Activated naive CD8-positive, alpha-beta T cell treated with anti-CD3 and anti-CD28 coated beads, Interleukin-2, amount 50 U/mL, for 16 hours (primary cell): ENCODE measurements around the gene FBXL17.
"Not testable (repeated sequence)": the region's sequence is repeated elsewhere in the genome, so short reads cannot be mapped to it uniquely, and the experiment has no call there.

Source experiments
- DNase-seq: peaks from one replicate; pipeline ENCODE4 v3.0.0-alpha.2; 2020; ENCODE audit warnings: low read depth, low spot score

Gene FBXL17

GRCh38 chr5:108311682-108312081 is 70.2 kb downstream of the FBXL17 start:
- DNase-seq, result no peak

DNA sequence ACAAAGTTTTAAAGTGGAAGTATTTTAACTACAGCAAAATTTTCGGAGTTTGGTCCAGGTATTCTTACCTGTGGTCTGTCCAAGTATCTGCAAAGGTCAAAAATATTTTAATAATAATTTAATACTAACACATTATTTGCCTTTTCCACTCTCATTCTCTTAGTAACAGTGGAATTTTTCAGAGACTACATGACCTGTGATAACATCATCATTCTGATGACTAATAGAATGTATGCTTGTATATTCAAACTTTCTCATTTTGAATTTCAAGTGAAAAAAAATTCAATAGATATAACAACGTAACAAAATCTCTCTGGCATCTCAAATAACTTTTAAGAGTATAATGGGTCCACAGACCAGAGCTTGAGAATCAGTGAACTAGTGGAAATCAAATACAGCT is 78.3 kb downstream of the FBXL17 start:
- DNase-seq, result no peak

- DNase-seq, result no peak
Observed at GRCh38 chr5:108303086-108303485, 78.8 kb downstream of the FBXL17 start.

DNA sequence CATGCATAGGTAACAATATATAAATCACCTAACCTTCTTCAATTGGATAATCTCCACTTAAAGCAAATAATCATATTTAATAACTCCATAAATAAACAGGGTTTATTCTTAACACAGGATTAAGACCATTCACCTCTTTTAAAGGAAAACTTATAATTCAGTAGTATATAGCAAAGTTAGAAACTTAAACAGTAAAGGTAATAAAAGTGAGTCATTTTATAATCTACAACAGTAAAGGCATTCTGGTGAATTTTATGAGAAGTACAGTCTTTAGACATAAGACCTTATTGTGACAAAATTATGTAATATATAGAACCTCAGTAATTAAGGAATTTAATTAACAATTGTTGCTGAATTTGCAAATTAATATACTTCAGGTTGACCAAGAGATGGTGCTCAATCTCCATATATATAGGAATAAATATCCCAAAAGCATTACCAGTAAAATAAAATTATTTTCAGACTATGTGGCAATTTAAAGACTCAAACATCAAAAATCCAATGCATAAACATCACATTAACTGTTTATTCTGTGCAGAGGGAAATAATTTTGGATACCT is 84.8 kb downstream of the FBXL17 start:
- DNase-seq, result no peak

DNA sequence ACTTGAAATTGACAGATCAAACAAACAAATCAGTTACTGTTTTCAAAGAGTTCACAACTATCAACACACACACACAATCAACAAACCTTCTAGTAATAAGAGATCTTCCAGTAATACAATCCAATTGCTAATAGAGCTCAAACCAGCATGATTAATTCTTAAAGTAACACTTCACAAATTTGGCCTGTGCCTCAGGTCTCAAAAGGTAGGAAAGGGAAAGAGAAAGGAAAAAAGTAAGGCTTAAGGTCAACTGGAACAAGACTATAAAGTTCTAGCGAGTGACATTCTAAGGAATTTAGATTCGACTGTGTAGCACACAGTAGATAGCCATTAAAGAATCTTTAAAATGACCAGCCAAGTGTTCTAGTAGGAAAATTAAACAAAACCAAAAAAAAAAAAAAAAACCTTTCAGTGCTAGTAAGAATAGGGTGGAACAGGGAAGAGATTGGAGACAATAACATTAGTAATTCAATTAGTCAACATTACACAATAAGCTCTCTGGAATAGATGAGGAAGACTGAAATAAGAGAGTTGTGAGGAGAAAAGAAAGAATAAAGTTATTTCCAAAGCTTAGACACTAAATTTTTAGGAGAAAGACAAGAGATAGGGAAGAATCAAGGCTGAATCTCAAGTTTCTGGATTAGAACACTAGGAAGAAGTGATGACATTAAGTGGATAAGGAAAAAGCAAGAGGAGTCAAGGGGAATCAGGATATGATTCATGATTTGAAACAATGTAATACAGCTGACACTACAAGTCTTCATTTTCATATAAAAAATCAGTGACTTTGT is 86.1 kb downstream of the FBXL17 start:
- DNase-seq, result no peak

GRCh38 chr5:108280960-108281569 is 100.8 kb downstream of the FBXL17 start:
- no peak for DNase-seq

- no peak for DNase-seq
Observed at GRCh38 chr5:108280248-108280647, 101.7 kb downstream of the FBXL17 start.

- DNase-seq, result no peak
Observed at GRCh38 chr5:108278285-108279240, 103.3 kb downstream of the FBXL17 start.

DNA sequence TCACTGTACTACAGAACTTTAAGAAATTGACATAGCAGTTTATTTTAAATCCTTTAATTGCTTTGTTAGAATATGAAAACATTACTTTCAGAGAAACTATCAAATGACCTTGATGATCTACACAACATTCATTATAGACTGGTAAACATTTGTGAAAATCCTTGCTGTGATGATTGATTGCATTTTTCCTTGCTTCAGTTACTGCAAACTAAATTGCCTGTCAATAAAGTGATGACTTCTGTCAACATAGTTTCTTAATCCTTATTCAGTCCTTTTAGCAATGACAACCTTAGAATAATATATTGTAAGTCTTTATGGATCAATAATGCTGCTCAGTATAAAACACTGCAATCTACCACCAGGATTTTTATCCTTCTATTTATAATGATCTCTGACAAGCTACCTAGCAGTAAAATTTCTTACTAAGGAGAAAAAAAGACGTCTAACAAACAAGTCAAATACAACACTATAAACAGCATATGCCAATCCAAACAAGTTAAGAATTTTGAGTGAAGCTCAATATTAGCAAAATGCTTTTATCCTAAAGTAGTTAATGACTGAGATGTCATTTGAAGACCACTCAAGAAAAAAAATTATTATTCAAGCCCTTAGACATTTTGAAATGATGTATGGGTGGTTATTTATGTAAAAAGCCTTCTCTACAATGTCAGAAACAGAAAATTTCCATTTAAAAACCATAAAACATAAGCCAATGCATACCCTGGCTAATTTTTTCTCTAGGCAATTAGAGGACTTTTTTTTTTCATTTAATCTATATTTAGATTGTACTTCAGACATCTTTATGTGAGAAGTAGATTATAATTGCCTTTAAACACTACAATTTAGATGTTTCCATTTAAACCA is 105.5 kb downstream of the FBXL17 start:
- DNase-seq, result no peak

GRCh38 chr5:108274080-108274479 is 107.8 kb downstream of the FBXL17 start:
- not testable (repeated sequence) for DNase-seq

GRCh38 chr5:108271127-108271526 is 110.8 kb downstream of the FBXL17 start:
- no peak for DNase-seq

GRCh38 chr5:108266242-108266641 is 115.7 kb downstream of the FBXL17 start:
- DNase-seq, result no peak

GRCh38 chr5:108264533-108264932 is 117.4 kb downstream of the FBXL17 start:
- DNase-seq, result no peak

DNA sequence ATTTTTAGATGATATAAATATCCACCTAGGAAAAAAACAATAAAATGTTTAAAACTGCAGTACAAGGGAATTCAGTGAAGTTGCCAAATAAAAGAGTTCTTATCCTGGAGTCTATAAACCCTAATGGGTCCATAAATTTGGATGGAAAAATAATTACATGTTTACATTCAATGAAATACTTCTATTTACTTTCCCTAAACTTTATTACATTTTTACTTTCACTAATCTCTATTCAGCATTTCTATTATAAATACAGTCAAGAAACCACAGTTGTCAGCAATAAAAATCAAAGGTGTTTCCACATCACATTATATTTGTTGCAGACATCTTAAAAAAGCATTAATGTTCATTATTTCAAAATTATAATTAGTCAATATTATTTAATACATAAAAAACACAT is 118.6 kb downstream of the FBXL17 start:
- no peak for DNase-seq

DNA sequence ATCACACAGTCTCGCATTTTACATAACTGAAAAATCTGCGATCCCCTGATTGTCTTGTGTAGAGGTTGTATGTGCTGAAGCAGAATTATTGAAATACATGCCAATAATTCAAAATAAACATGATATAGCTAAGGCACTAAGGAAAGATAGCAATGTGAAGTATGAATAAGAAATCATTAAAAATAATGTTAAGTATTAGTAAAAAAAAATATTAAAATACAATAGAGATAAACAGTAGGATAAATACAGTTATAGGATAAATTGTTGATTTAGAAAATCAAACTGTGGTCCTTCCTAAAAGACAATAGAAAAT is 121.1 kb downstream of the FBXL17 start:
- DNase-seq, result no peak

DNA sequence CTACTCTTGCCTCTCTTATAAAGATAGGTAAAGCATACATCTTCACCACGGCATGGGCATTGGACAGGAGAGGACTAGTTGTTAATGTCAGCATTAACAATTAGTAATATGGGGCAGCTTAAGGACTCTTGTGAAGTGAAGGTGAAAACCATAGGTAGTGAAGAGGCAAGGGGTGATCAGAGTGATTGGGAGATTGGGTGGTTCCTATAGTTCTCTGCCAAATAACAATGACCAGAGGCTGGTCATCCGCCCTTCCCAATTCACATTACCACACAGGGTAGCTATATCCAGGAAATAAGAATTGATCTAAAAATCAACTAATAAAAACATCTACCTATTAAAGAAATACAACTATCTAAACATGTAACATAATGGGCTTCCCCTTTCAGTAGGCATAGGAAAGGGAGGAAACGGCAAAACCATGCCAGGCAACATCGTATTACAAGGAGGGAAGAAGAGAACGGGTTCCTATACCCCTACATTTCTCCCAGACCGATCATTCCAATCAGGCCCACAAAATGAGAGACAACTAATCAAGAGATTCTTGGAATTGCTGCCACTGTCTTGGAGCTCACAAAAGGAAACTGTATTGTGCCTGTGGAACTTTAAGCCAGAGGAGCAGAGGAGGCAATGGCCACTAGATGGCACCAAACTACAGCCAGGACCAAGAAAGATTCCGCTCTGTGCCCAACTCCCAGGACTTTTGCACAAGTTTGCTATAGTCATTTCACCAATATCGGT is 121.6 kb downstream of the FBXL17 start:
- DNase-seq, result peak; percentile 29

DNA sequence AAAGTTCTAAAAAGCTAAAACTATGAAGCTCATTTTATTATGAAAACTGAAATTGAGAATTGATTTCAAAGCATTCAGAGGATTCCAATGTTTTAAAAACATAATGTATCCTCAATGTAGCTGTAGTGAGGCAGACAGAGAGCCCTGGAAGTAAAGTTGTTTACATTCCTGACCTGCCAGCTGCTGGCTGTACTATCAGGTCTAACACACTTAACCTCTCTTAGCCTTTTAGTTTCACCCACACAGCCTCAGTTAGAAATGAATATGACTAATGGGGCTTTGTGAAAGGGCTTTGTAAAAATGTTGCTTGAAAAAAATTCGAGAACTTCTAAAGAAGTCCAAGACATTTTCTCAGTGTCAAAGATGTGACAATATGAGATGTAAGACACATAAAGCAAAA is 122.6 kb downstream of the FBXL17 start:
- DNase-seq, result no peak

- no peak for DNase-seq
Observed at GRCh38 chr5:108257996-108258395, 123.9 kb downstream of the FBXL17 start.

DNA sequence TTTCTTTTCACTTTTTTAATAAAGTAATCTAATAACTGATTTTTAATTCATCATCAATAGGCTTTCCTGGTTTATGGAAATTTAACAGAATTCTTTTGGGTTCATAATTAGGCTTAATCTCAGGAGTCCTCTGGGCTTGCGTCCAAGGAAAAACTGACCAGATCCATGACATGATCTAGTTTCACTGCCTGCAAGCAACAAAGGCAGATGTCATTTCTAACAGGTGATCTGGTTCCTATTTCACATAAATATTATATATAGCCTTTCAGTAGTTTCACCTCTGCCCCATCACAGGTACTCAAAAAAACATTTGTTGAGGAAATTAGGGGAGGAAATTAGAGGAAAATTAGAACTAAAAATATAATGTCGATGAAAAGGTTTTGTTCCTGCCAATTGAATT is 126.4 kb downstream of the FBXL17 start:
- no peak for DNase-seq

GRCh38 chr5:108251350-108251749 is 130.5 kb downstream of the FBXL17 start:
- DNase-seq, result no peak
